Panc1 (cell line): Measurements from ENCODE around the gene ZSCAN12.

Experiments used
- CTCF ChIP-seq: fragments of 450-650 bp; IDR thresholded peaks from 2 replicates; pipeline ENCODE4 v1.5.1; 2017; ENCODE audit warnings: mild to moderate bottlenecking
- POLR2AphosphoS5 ChIP-seq: IDR thresholded peaks from 2 replicates; pipeline ENCODE4 v1.6.1; 2012; ENCODE audit warnings: mild to moderate bottlenecking, low read depth, low read length, moderate library complexity
- REST ChIP-seq, 2 experiments: IDR thresholded peaks; 2 replicates each; pipeline ENCODE4 v1.6.1; 2011 to 2012; ENCODE audit warnings: low read depth in 2 of 2, control low read depth in 1 of 2, low read length in 1 of 2, mild to moderate bottlenecking in 1 of 2, moderate library complexity in 1 of 2; ENCODE audit not compliant: insufficient read depth in 1 of 2
- SIN3A ChIP-seq: IDR thresholded peaks from 2 replicates; pipeline ENCODE4 v1.6.1; 2012; ENCODE audit warnings: low read depth, mild to moderate bottlenecking, low read length, moderate library complexity, borderline replicate concordance; ENCODE audit not compliant: insufficient read depth
- TCF7L2 ChIP-seq: IDR thresholded peaks from 2 replicates; pipeline ENCODE4 v1.6.1; 2011; ENCODE audit warnings: mild to moderate bottlenecking, low read depth, low read length, inconsistent platforms

GRCh38 chr6:28351087-28351486 is 48.5 kb downstream of the ZSCAN12 start:
- TF ChIP-seq TCF7L2 (no peak), POLR2AphosphoS5 (no peak), CTCF (no peak), REST (IDR thresholded peaks at IDR 0.05; ENCODE audit: insufficient read depth in 1 of 2, low read depth in 2 of 2, low read length in 1 of 2) (no peak), SIN3A (no peak)
